ENCODE data around the gene MAST3. TPM values are rescaled to one million over a fixed set of nuclear protein-coding genes. Genes with fewer than 3 reads are reported as not detected.

Gene MAST3
- total and polyA plus RNA-seq, 4 donors, result 4.3 to 10.6 (median 6.7) TPM

DNA sequence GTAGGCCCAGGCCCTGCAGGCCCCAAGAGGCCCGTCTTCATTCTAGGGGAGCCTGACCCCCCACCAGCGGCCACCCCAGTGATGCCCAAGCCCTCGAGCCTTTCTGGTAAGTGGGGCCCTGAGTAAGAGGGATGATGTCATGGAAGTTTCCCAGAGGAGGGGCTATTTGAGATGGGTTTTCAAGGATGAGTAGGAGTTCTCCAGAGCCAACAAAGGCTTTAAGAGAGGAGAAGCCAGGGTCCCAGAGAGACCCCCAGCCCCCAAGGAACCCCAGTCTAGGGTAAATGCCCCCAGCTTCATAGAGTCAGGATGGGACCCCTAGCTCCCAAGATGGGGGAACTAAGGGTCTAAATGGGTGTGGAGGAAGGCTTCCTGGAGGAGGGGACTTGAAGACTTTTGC lies 46.3 kb downstream of the MAST3 start:
- Histone ChIP-seq H3K27me3 (ENCODE audit: control insufficient read depth in 4 of 4, insufficient read depth in 4 of 4, low read length in 3 of 4) (no peaks in the 10 kb centered on the region), H3K9ac (ENCODE audit: low read depth in 1 of 2, low read length in 2 of 2) (no peak overlapping the region), H3K4me3 (ENCODE audit: low read depth in 1 of 3, low read length in 3 of 3) (no peak overlapping the region), H3K36me3 (ENCODE audit: control insufficient read depth in 4 of 4, insufficient read depth in 3 of 4, low read depth in 1 of 4, low read length in 3 of 4) (peaks cover 24 to 52% (median 38%) of the 10 kb centered on the region in 4 donors), H3K27ac (ENCODE audit: low read depth in 1 of 2, low read length in 2 of 2) (no peak overlapping the region), H3K9me3 (ENCODE audit: control insufficient read depth in 4 of 4, low read length in 3 of 4) (no peaks in the 10 kb centered on the region), H3K4me1 (ENCODE audit: control insufficient read depth in 4 of 4, insufficient read depth in 4 of 4, low read length in 3 of 4) (peaks cover 0 to 5% (median 3%) of the 10 kb centered on the region in 4 donors)
- TF ChIP-seq RXRA (IDR thresholded peaks at IDR 0.05) (no peak), JUND (IDR thresholded peaks at IDR 0.05) (no peak), SP1 (IDR thresholded peaks at IDR 0.05) (no peak)
- TF ChIP-seq, protein P1, sequence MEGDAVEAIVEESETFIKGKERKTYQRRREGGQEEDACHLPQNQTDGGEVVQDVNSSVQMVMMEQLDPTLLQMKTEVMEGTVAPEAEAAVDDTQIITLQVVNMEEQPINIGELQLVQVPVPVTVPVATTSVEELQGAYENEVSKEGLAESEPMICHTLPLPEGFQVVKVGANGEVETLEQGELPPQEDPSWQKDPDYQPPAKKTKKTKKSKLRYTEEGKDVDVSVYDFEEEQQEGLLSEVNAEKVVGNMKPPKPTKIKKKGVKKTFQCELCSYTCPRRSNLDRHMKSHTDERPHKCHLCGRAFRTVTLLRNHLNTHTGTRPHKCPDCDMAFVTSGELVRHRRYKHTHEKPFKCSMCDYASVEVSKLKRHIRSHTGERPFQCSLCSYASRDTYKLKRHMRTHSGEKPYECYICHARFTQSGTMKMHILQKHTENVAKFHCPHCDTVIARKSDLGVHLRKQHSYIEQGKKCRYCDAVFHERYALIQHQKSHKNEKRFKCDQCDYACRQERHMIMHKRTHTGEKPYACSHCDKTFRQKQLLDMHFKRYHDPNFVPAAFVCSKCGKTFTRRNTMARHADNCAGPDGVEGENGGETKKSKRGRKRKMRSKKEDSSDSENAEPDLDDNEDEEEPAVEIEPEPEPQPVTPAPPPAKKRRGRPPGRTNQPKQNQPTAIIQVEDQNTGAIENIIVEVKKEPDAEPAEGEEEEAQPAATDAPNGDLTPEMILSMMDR (IDR thresholded peaks at IDR 0.05; ENCODE audit: low read depth, low read length, missing input control), result no peak
- DNase-seq (ENCODE audit: low spot score), result no peak
- 96% methylated on average over 3 of the region's 3 CpGs for WGBS

GRCh38 chr19:18144361-18144760 lies 46.8 kb downstream of the MAST3 start:
- WGBS, result 93% methylated on average over 16 of the region's 16 CpGs
- Histone ChIP-seq H3K27me3 (ENCODE audit: control insufficient read depth in 4 of 4, insufficient read depth in 4 of 4, low read length in 3 of 4) (no peaks in the 10 kb centered on the region), H3K27ac (ENCODE audit: low read depth in 1 of 2, low read length in 2 of 2) (no peak overlapping the region), H3K4me1 (ENCODE audit: control insufficient read depth in 4 of 4, insufficient read depth in 4 of 4, low read length in 3 of 4) (peaks cover 0 to 4% (median 2%) of the 10 kb centered on the region in 4 donors), H3K9me3 (ENCODE audit: control insufficient read depth in 4 of 4, low read length in 3 of 4) (no peaks in the 10 kb centered on the region), H3K36me3 (ENCODE audit: control insufficient read depth in 4 of 4, insufficient read depth in 3 of 4, low read depth in 1 of 4, low read length in 3 of 4) (peaks cover 24 to 52% (median 38%) of the 10 kb centered on the region in 4 donors), H3K4me3 (ENCODE audit: low read depth in 1 of 3, low read length in 3 of 3) (no peak overlapping the region), H3K9ac (ENCODE audit: low read depth in 1 of 2, low read length in 2 of 2) (no peak overlapping the region)
- TF ChIP-seq JUND (IDR thresholded peaks at IDR 0.05) (no peak), EGR1 (IDR thresholded peaks at IDR 0.05; ENCODE audit: low read depth in 2 of 2) (no peak), RXRA (IDR thresholded peaks at IDR 0.05) (no peak), HNF4G (IDR thresholded peaks at IDR 0.05) (no peak), RAD21 (IDR thresholded peaks at IDR 0.05) (no peak), MAX (IDR thresholded peaks at IDR 0.05) (no peak), HNF4A (conservative IDR thresholded peaks at IDR 0.05) (no peak)
- TF ChIP-seq, protein P1 (IDR thresholded peaks at IDR 0.05; ENCODE audit: low read depth, low read length, missing input control), result no peak
- no peak for DNase-seq (ENCODE audit: low spot score)

- TF ChIP-seq ZBTB33 (IDR thresholded peaks at IDR 0.05) (no peak), NR2F2 (IDR thresholded peaks at IDR 0.05) (no peak), MAX (IDR thresholded peaks at IDR 0.05) (no peak), FOXA2 (IDR thresholded peaks at IDR 0.05) (no peak), HNF4A (conservative IDR thresholded peaks at IDR 0.05) (no peak), JUND (IDR thresholded peaks at IDR 0.05) (no peak), RXRA (IDR thresholded peaks at IDR 0.05) (no peak), RAD21 (IDR thresholded peaks at IDR 0.05) (no peak)
- TF ChIP-seq, protein P1 (IDR thresholded peaks at IDR 0.05; ENCODE audit: low read depth, low read length, missing input control), result no peak
- peaks cover 25 to 52% (median 39%) of the 10 kb centered on the region in 4 donors for H3K36me3 ChIP-seq (ENCODE audit: control insufficient read depth in 4 of 4, insufficient read depth in 3 of 4, low read depth in 1 of 4, low read length in 3 of 4)
- DNase-seq (ENCODE audit: low spot score), result no peak
- 97% methylated on average over 28 of the region's 28 CpGs for WGBS
- no peak overlapping the region for H3K9ac ChIP-seq (ENCODE audit: low read depth in 1 of 2, low read length in 2 of 2)
- no peak overlapping the region for H3K4me3 ChIP-seq (ENCODE audit: low read depth in 1 of 3, low read length in 3 of 3)
- peaks cover 0 to 4% (median 2%) of the 10 kb centered on the region in 4 donors for H3K4me1 ChIP-seq (ENCODE audit: control insufficient read depth in 4 of 4, insufficient read depth in 4 of 4, low read length in 3 of 4)
- no peaks in the 10 kb centered on the region for H3K9me3 ChIP-seq (ENCODE audit: control insufficient read depth in 4 of 4, low read length in 3 of 4)
- no peaks in the 10 kb centered on the region for H3K27me3 ChIP-seq (ENCODE audit: control insufficient read depth in 4 of 4, insufficient read depth in 4 of 4, low read length in 3 of 4)
- H3K27ac ChIP-seq (ENCODE audit: low read depth in 1 of 2, low read length in 2 of 2), result no peak overlapping the region
These were observed 47.3 kb downstream of the MAST3 start for GRCh38 chr19:18144906-18145305.

All from liver (tissue), 9 donors.